Erythroblast (primary cell): ENCODE measurements around the gene CYSTM1.

Source experiments
- DNase-seq, 2 experiments: peaks; one replicate each; lab custom pipeline; 2025; lab: John Stamatoyannopoulos, UW
- GATA1 ChIP-seq: IDR thresholded peaks from 2 replicates; pipeline ENCODE4 v1.6.1; 2011; ENCODE audit warnings: low read depth, mild to moderate bottlenecking, control low read depth, low read length, moderate library complexity
- POLR2A ChIP-seq: IDR thresholded peaks from 2 replicates; pipeline ENCODE4 v1.6.1; 2011; ENCODE audit warnings: mild to moderate bottlenecking, low read length

CYSTM1 gene

DNA sequence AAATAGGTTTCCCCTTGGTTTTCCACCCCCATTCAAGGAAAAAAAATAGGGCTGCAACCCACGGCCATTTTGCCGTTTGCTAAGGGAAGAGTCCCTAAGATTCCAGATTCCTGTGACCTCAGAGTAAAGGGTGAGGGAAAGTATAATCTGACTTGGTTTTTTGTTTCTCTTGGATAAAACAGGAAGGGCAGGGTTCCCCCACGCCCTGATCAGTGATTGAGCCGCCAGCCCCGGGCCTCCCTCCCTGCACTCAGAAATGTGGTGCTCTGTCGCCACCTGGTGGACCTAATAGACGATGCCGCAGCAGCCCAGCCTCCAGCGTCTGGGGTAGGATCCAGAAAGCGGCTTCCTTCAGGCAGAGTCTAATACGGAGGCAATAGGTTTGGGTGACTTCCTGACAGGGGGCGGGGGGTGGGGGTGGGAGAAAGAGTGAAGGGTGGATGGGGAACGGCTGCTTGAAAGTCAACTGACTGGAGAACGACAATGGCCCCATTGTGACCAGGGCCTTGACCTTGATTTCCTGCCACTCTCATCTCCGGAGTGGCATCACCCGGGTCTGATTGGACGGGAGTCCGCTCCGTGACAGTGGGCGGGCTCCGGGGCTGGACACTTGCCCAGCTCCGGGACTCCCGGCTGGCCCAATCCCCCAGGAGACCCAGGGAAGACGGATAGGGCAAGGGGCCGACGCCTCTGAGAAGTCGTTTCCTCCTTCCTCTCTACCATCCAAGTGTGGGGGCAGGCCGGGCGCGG, 17.8 kb upstream of the CYSTM1 start:
- no peak for TF ChIP-seq POLR2A
- peak; percentile 79 to 91 for DNase-seq

DNA sequence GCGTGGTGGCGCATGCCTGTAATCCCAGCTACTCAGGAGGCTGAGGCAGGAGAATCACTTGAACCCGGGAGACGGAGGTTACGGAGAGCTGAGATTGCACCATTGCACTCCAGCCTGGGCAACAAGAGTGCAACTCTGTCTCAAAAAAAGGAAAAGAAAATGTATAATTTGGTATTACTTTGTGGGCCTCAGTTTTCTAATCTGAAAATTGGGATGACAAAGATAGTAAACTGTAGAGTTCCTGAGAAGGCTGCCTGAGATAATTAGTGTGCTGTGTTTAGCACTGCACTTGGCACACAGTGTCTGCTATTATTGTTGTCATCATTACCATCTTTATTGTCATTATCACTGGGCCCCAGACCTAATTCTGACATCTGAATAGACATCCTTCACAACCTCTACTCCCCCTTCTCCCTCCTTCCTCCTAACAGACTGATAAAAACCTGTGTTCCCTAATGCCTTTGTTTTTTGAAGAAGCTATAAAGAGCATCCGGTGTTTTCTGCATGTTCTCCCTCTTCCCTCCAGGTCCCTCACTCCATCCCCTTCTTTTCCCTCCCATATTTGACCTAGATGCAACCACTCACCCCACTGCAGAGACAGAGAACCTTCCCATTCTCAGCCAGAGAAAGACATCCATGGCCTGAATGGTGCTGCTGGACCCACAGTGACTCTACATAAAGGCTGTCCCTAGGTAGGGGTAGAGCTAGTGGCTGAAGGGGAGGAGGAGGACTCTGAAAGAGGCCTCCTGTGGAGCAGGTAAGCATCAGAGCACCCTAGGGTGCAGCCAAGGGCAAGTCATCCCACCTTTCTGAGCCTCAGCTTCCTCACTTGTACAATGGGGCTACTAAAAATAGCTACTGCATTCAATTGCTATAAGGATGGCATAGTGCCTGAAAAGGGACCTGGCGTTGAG, 15.7 kb upstream of the CYSTM1 start:
- DNase-seq, result no peak
- TF ChIP-seq GATA1 (no peak), POLR2A (no peak)

DNA sequence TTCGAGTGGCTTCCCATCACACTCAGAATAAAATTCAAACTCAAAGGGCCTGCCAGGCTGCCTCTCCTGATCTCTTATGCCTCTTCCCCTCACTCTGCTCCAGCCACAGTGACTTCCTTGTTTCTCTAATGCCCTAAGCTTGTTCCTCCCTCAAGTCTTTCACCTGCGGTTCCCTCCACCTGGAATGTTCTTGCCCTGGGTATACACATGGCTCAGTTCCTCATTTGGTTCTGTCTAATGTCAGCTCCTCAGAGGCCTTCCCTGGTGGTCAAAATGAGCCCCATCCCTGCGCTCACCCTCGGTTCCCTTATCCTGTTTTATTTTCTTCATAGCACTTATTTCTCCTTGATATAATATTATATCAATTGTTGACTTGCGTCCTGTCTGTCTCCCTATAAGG, 12.7 kb upstream of the CYSTM1 start:
- DNase-seq, result no peak
- TF ChIP-seq GATA1, result no peak
- no peak for TF ChIP-seq POLR2A

DNA sequence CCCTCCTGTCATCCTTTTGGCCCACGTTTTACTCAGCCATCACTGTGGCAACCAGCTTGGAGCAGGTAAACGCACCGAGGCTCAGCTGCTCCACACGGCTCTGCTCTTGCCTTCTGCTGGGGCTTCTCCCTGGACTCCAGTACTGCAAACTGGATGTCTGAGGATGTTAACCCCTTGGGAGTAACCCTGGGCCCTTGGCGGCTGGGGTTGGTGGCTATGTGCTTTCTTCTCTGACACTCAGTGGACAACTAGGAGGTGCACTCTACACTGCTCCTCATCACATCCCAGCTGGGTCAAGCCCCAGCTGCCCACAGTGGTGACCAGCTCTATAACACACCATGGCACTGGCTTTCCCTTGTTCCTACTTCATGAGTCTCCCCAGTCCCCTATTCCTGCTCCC, 12.2 kb upstream of the CYSTM1 start:
- no peak for TF ChIP-seq POLR2A
- no peak for TF ChIP-seq GATA1
- DNase-seq, result no peak

DNA sequence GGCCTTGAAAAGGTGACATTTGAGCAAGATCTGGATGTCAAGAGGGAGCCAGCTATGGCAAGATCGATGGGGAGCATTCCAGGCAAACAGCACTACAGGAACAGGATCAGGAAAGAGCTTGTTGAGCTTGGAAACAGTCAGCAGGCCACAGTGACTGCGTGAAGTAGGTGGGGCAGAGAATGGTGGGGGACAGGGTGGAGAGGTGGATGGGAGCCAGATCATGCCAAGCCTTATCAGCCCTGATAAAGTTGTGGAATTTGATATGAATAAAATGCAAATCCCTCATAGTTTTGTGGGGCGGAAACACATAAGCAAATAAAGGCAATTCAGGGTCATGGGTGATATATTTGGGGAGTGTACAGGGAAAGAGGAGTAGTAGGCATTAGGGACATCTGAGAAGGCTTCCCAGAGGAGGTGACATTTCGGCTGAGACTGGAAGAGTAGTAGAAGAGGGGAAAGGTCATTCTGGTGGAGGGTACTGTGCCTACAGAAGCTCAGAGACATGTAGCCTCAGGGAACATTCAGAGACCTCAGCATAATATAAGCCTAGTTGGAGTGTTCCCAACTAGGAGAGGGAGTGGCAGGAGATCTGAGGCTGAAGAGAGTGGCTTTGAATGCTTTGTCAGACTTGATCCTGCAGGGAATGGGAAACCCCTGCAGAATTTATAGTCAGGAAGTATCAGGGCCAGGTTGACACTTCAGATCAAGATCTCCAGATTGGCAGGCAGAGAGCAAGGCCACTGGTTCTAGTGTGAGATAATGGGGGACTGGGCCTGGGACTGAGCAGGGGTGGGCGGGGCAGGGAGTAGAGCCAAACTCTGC, 9.7 kb upstream of the CYSTM1 start:
- DNase-seq, result peak; percentile 38 to 58
- TF ChIP-seq GATA1 (no peak), POLR2A (no peak)

DNA sequence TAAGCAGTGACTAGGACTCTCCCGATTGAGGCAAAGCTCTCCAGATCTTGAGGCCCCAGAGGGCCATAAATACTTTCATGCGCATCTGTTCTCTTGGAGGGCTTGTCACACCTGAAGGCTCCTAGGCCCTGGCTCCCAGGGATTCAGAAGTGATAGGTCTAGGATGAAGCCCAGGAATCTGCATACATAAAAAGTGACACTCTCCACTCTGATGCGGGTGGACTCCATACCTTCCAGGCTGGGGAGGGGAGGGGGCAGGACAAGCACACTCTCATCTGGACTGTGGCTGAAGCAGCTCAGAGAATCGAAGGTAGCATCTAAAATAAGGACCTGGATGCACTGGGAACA, 9.1 kb upstream of the CYSTM1 start:
- DNase-seq, result no peak
- TF ChIP-seq POLR2A (no peak), GATA1 (no peak)

DNA sequence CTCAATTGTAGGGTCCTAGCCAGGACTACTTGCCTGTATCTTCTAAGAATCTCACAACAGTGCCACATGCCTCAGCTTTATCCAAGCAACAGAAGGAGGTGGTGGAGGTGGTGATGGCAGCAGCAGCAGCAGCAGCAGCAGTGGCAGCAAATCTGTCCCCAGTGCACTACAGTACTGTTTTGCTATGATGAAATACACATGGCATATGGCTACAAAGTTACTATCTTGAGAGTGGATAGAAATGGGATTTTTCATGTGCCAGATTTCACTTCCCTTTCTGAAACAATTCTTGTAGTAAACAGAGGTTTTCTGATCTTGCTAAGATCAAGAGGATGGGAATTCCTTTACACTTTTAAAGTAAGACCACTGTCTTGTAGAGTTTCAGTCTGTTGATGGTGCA, 8.1 kb upstream of the CYSTM1 start:
- DNase-seq, result no peak
- TF ChIP-seq GATA1 (no peak), POLR2A (no peak)

DNA sequence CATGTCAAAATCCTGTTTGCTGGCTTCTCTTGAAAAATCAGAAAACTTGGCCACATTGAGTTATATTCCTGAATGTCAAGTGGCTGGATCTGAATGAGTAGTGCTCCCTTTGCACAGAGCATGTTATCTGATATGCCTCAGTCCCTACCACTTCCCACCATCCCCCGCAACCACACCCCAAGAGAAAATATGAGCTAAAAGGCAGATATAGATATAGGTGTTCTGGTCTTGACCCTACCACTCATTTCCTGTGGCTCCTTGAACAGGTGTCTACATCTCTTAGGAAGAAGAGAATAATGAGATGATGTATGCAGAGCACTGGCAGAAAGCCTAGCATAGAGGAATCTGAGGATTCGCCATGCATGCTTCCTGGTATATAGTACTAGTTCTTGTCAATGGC, 6.6 kb upstream of the CYSTM1 start:
- DNase-seq, result no peak

DNA sequence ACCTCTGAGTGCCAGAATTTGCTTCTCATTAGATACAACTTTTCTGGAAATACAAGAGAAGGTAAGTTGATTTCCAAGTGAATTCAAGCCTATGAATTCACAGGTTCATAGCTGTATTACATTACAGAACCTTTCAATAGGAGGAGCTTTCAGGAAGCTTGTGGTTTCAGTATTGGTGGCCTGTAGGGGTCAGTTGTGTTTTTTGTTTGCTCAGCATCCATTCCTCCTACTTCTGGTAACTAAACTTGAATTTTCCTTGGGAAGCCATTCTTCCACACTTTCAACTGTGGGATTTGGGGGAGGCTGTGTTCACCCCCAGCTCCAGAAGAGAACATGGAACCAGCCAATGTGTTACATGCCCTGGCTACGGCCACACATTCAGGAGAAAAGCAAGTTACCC, 5.6 kb upstream of the CYSTM1 start:
- no peak for TF ChIP-seq POLR2A
- no peak for TF ChIP-seq GATA1
- peak in 1 of 2 experiments; percentile 38 for DNase-seq

More for the DNA sequence above, 6.6 kb upstream of the CYSTM1 start:
- TF ChIP-seq POLR2A (no peak), GATA1 (no peak)

DNA sequence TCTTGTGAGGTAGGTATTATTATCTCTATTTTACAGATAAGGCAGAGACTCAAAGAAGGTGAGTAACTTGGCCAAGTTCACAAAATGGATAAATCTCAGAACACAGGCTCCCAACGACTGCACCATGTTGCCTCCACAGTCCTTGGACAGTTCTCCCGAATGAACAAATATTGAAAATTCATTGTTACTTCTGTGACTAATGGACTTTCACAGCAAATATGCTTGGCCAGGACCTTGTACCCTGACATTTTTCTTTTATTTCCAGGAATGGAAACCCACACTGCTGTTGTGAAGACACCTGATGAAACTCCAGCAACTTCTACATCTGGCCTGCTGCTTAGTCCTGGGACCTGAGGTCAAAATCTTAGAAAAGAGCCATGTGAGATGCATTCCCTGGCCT, 2.5 kb upstream of the CYSTM1 start:
- DNase-seq, result no peak
- no peak for TF ChIP-seq POLR2A
- TF ChIP-seq GATA1, result no peak

DNA sequence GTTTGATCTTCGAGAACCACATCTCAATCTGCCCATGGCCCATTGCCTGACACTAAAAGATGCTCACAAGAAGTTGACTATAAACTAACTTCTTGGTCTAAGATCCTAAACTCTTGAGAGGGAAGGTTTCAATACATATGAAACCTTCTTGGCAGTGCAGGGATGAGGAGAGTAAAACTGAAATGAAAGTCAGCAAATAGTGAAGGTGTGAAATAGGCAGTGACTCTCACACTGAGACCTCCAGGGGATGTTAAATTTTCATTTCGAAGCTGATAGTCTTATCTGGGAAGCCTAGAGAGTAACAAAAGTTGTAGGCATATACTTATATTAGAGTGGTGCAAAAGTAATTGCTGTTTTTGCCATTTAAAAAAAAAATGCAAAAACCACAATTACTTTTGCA, 974 bp upstream of the CYSTM1 start:
- TF ChIP-seq GATA1 (no peak), POLR2A (no peak)
- DNase-seq, result peak in 1 of 2 experiments; percentile 31

DNA sequence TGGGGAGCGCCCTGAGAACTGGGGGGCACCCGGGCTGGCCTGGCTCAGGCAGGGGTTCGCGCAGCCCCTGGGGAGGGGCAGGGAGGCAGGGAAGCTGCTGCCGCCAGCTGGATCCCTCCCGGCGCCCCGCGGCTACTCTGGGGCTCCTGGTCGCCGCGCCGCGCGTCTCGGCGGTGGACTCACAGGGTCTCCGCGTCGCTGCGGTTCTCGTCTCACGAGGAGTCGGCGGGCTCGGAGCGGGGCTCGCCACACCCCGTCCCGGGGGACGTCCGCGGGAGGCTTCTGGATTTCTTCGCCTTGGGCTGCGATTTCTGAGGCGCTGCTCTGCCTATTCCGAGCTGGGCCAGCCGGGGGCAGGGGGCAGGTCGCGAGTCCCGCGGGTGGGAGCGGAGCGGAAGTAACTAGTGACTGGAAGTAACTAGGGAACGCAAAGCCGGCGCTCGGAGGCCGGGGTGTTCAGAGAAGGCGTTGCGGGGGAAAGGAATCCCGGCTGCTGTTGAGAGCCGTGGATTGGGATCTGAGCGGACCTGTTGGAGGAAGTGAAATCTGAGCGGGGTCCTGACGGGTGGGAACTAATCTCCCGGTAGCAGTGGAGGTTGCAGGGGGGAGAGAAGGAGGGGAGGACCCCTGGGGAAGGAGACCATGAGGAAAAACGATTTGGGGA, 511 bp downstream of the CYSTM1 start:
- peak; percentile 77 to 86 for DNase-seq
- TF ChIP-seq GATA1, result no peak
- peak; percentile 53 for TF ChIP-seq POLR2A

DNA sequence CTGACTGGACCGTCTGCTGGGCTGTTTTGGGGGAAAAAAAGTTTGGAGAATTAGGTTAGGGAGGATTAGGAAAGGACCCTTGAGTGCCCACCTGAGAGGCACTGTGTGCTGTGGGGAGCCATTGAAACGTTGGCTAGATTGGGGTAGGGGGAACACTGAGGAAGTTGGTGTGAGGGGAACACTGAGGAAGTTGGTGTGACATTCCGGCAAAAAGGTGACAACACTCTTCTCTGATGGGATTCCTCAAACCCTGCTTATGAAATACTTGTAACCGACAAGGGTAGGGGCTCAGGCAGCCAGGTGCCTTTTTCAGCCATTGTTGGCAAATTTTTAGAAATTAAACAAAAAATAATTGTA, 1.0 kb downstream of the CYSTM1 start:
- TF ChIP-seq GATA1 (no peak), POLR2A (no peak)
- peak in 1 of 2 experiments; percentile 45 for DNase-seq
